Left renal pelvis (tissue), 4 donors: ENCODE measurements around the gene SUMO4. TPM values are rescaled to one million over a fixed set of nuclear protein-coding genes. Genes with fewer than 3 reads are reported as not detected.
"Not testable (repeated sequence)": the region's sequence is repeated elsewhere in the genome, so short reads cannot be mapped to it uniquely, and the experiment has no call there.

Experiments
- DNase-seq, 4 donors: peaks; one replicate each; pipeline ENCODE4 v3.0.0-alpha.2; 2013; ENCODE audit warnings: low read depth in 4 of 4, low spot score in 3 of 4
- polyA plus RNA-seq, 4 donors: library from polyadenylated mRNA; unstranded; fragments of 120-200 nt; gene quantifications; one replicate each; pipeline ENCODE4 v1.2.1, GENCODE V29; 2013; ENCODE audit not compliant: insufficient read length in 4 of 4

The SUMO4 gene
- polyA plus RNA-seq, 4 donors: 0.75 to 1.6 (median 0.85) TPM

GRCh38 chr6:149429427-149430360 lies 29.6 kb downstream of the SUMO4 start:
- DNase-seq: no peak

- DNase-seq: peak in 3 of 4 donors; percentile 65 to 78 (median 68)
Observed at GRCh38 chr6:149431905-149432775, 32.1 kb downstream of the SUMO4 start.

DNA sequence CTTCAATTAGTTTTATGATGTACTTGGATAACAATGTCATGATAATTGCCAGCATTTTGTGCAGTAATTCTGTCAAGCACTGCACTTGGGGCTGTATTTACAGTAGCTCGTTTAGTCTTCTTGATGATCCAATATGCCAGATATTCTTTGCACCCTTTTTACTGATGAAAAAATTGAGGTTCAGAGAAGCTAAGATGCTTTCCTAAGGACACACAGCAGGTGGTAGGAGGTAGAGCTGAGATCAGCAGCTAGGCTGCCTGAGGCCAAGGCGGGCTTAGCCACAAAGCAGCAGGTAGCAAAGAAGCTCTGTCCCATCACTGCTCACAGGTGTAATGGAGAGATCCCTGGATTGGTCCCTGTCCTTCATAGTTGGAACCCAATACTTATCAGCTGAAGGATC lies 33.3 kb downstream of the SUMO4 start:
- DNase-seq: no peak

- no peak for DNase-seq
Observed at GRCh38 chr6:149433881-149434280, 33.8 kb downstream of the SUMO4 start.

GRCh38 chr6:149435919-149436586 lies 36.0 kb downstream of the SUMO4 start:
- DNase-seq: no peak

- DNase-seq: no peak
Observed at GRCh38 chr6:149436647-149437046, 36.6 kb downstream of the SUMO4 start.

DNA sequence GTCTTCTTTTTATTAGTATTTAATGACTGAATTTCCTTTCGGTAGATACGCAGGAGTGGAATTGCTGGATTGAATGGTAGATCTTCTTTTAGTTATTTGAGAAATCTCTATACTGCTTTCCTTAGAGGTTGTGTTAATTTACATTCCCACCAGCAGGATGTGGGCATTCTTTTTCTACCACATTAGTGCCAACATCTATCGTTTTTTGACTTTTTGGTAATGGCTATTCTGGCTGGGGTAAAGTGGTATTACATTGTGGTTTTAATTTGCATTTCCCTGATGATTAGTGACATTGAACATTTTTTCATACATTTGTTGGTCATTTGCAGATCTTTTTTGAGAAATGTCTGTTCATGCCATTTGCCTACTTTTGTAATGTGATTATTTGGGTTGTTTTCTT lies 37.1 kb downstream of the SUMO4 start:
- no peak for DNase-seq

DNA sequence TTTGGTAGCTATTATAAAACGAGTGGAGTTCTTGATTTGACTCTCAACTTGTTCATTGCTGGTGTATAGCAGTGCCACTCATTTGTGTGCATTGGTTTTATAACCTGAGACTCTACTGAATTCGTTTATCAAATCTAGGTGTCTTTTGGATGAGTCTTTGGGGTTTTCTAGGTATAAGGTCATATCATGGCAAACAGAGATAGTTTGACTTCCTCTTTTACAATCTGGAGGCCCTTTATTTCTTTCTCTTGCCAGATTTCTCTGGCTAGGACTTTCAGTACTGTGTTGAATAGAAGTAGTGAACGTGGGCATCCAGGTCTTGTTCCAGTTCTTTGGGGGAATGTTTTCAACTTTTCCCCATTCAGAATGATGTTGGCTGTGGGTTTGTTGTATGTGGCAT lies 38.8 kb downstream of the SUMO4 start:
- no peak for DNase-seq

GRCh38 chr6:149439626-149440025 lies 39.6 kb downstream of the SUMO4 start:
- DNase-seq: no peak

GRCh38 chr6:149440735-149441671 lies 40.9 kb downstream of the SUMO4 start:
- no peak for DNase-seq

DNA sequence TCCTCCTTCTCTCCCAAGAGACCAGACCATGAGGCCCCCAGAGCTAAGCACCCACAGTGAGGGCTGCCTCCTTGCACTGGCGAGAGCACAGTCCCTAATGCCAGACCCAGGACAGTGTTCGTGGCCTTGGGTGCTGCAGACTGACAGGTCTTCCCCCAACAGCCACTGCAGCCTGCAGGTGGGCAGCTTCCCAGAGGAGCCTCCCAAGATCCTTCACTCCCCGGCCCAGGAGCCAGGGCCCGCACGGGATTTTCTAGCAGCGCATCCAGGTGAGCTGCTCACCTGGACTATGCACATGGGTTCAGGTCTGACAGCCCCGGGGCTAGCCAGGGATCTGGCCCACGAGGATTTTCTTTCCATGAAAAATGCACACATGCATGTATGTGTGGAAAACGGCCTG lies 41.7 kb downstream of the SUMO4 start:
- no peak for DNase-seq

GRCh38 chr6:149443411-149444181 lies 43.5 kb downstream of the SUMO4 start:
- DNase-seq: no peak

DNA sequence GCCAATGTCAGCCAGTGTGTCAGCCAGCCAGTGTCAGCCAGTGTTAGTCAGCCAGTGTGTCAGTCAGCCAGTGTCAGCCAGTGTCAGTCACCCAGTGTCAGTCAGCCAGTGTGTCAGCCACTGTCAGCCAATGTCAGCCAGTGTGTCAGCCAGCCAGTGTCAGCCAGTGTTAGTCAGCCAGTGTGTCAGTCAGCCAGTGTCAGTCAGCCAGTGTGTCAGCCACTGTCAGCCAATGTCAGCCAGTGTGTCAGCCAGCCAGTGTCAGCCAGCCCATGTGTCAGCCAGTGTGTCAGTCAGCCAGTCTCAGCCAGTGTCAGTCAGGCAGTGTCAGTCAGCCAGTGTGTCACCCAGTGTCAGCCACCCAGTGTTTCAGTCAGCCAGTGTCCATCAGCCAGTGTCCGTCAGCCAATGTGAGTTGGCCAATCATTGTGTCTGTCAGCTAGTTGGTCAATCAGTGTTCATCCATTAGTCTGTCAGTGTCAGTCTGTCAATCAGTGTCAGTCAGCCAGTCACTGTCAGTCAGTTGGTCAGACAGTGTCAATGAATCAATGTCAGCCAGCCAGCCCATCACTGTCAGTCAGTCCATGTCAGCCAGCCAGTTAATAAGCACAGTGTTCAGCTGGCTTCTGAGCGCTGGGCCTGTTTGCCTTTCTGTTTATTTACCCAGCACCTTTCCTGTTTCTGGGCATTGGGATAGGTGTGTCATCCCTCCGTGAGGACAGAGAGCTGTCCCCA lies 44.5 kb downstream of the SUMO4 start:
- DNase-seq: not testable (repeated sequence)

DNA sequence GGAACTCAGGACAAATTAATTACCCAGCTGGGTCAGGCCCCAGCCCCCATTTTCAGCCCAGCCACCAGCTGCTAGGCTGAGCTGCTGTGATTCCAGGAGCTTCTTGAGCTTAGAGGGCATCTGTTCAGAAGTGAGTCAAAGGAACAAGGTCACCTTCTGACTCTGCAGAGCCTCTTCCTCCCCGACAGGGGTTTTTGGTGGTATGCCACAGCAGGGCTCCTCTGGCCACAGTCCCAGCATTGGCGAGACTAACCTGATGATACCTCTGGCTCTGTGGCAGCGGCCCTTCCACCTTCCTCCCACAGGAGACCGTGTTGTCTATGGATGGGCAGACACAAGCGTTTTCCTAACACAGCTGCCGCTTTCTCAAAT lies 45.0 kb downstream of the SUMO4 start:
- no peak for DNase-seq

GRCh38 chr6:149445573-149445972 lies 45.5 kb downstream of the SUMO4 start:
- no peak for DNase-seq

- DNase-seq: no peak
Observed at GRCh38 chr6:149446791-149447376, 46.8 kb downstream of the SUMO4 start.

DNA sequence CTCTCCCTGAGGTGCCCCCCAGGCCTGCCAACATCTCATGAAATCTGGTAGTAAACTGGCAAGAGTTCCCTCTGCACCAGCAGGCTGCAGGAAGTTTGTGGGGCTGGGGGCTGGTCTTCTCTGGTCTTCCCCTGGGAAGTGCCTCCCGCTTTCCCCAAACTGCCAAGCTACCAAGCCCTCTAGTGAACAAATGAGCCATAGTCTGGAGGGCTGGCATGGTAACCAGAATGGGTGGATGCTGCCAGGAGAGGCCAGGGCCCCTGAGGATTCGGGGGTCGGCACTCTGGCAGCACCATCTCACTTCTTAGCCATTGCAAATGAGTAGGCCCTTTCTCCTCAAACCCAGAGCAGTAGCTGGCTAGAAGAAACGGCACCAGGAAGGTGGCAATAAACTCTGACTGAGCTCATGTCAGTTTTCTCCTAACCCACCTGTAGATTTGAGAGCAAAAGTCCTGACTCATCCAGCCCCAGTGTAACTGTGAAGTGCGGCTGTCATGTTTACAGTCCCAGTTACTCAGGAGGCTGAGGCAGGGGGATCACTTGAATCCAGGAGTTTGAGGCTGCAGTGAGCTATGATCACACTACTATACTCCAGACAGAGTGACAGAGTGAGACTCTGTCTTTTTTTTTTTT lies 48.9 kb downstream of the SUMO4 start:
- DNase-seq: no peak
